ENCODE data around the gene MSI2. TPM values are rescaled to one million over a fixed set of nuclear protein-coding genes. Genes with fewer than 3 reads are reported as not detected.

Gene MSI2
- total and polyA plus RNA-seq, 2 donors (not counting 3 experiments of a cell fraction or from before 2014, with no cell fraction given): 20.9 to 59.3 TPM

DNA sequence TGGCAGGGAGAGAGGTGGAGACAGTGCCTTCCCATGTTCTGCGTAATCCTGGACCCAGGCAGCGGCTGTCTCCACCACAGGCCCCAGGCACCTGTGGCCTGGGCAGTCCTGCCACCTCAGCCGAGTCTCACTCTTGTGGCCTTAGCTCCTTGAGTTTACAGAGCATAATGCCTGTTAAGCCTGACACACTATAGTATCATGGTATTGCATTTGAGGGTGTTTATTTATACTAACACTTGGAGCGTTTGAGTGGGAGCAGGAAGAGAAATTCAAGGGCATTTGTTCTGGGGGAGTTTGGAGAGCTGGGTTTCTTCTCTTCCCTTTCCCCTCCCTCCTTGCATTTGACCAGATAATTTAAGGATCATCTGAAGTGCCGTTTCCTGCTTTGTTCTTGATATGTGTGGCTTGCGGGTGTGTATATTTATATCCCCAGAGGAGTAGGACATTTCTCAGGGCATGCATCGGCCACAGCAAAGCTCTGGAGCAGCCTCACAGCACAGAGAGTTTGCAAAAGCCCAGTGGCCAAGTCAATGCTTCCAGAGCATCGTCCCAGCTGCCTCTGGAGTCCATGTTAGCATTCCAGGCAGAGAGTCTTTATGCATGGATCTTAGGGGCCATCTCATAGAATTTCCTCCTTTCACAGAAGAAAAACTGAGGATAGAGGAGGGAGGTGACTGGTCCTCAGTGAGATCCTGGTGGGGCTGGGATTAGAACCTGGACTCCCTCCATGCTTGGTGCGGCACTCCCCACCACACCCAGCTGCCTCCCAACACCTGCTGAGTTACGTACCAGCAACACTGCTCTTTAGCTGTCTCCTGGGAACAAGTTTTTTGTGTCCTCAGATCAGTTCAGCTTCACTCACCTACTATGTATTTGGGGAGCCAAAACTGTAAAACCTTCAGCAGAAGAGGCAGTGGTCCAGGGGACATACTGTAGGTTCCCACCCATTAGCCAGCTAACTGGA lies 266.0 kb downstream of the MSI2 start:
- dilution Hi-C loops (cut with MboI; ENCODE audit: extremely low pct_ligation_motif_present, low sequenced_read_pairs) (no loop called here), intact Hi-C loops (cut with micrococcal nuclease) (no loop called here)
- no peaks in the 10 kb centered on the region for H4K20me1 ChIP-seq (replicated peaks; ENCODE audit: control insufficient read depth, extremely low read depth, insufficient read depth, low read length)
- H3K9me1 ChIP-seq (replicated peaks; ENCODE audit: control insufficient read depth, extremely low read depth, insufficient read depth, low read length): no peaks in the 10 kb centered on the region
- H3K36me3 ChIP-seq (ENCODE audit: control insufficient read depth in 2 of 2, extremely low read depth in 1 of 2, insufficient read depth in 2 of 2, low read length in 2 of 2): no peaks in the 10 kb centered on the region
- DNase-seq (ENCODE audit: low read depth, low spot score) (no peak), FAIRE-seq (no peak)
- H3K9ac ChIP-seq (replicated peaks; ENCODE audit: extremely low read depth, insufficient read depth, low read length): no peak overlapping the region
- H3K9me3 ChIP-seq (replicated peaks; ENCODE audit: control insufficient read depth, insufficient read depth, low read length): no peaks in the 10 kb centered on the region
- H3K4me1 ChIP-seq (ENCODE audit: control insufficient read depth, extremely low read depth, insufficient read depth, low read length): no peaks in the 10 kb centered on the region
- H3K27me3 ChIP-seq (ENCODE audit: control insufficient read depth in 2 of 2, insufficient read depth in 2 of 2, low read length in 2 of 2): no peaks in the 10 kb centered on the region
- H2AFZ ChIP-seq (ENCODE audit: low read depth, low read length): no peak overlapping the region
- TF ChIP-seq, protein P1, sequence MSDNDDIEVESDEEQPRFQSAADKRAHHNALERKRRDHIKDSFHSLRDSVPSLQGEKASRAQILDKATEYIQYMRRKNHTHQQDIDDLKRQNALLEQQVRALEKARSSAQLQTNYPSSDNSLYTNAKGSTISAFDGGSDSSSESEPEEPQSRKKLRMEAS (IDR thresholded peaks at IDR 0.05; ENCODE audit: insufficient read depth, insufficient read length): no peak
- TF ChIP-seq FOS (IDR thresholded peaks at IDR 0.05; ENCODE audit: borderline replicate concordance, insufficient read depth, low read length) (no peak), POLR2AphosphoS5 (IDR thresholded peaks at IDR 0.05; ENCODE audit: insufficient read depth, low read depth, low read length) (no peak), POLR2A (IDR thresholded peaks at IDR 0.05; ENCODE audit: low read depth, low read length) (no peak), EZH2 (IDR thresholded peaks at IDR 0.05; ENCODE audit: borderline replicate concordance, low read depth, low read length, severe bottlenecking) (no peak), JUN (IDR thresholded peaks at IDR 0.05; ENCODE audit: borderline replicate concordance, insufficient read depth, insufficient read length, low read depth) (no peak), GATA2 (IDR thresholded peaks at IDR 0.05; ENCODE audit: insufficient read depth, insufficient read length, low read depth, low read length) (no peak)
- TF ChIP-seq, protein P2, sequence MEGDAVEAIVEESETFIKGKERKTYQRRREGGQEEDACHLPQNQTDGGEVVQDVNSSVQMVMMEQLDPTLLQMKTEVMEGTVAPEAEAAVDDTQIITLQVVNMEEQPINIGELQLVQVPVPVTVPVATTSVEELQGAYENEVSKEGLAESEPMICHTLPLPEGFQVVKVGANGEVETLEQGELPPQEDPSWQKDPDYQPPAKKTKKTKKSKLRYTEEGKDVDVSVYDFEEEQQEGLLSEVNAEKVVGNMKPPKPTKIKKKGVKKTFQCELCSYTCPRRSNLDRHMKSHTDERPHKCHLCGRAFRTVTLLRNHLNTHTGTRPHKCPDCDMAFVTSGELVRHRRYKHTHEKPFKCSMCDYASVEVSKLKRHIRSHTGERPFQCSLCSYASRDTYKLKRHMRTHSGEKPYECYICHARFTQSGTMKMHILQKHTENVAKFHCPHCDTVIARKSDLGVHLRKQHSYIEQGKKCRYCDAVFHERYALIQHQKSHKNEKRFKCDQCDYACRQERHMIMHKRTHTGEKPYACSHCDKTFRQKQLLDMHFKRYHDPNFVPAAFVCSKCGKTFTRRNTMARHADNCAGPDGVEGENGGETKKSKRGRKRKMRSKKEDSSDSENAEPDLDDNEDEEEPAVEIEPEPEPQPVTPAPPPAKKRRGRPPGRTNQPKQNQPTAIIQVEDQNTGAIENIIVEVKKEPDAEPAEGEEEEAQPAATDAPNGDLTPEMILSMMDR (IDR thresholded peaks at IDR 0.05; ENCODE audit: extremely low read depth in 1 of 2, insufficient read depth in 1 of 2, low read depth in 1 of 2, low read length in 2 of 2): no peak
- no peak overlapping the region for H3K27ac ChIP-seq (ENCODE audit: insufficient read depth, low read depth, low read length)
- CTCF ChIA-PET: interaction anchor here (1.2 to 1.8 kb wide), 4 partner anchors 16 to 279 kb away, joined by 3 to 15 read pairs (median 4); no protein-coding TSS in a partner anchor
- H3K4me2 ChIP-seq (ENCODE audit: insufficient read depth, low read length): no peak overlapping the region
- no peaks in the 10 kb centered on the region for H3K79me2 ChIP-seq (ENCODE audit: control insufficient read depth, insufficient read depth, low read length)
- no peak overlapping the region for H3K4me3 ChIP-seq (replicated peaks in 1 of 3; ENCODE audit: insufficient read depth in 1 of 3, low read depth in 1 of 3, low read length in 3 of 3)
- no TSS peak for BruUV-seq (replicated peaks)
- POLR2A ChIA-PET: no interaction called here

Measured in endothelial cell of umbilical vein (primary cell).